GM10248 (cell line): ENCODE results near the gene MYO10.

ENCODE experiments used
- CTCF ChIA-PET: fragments of 300-600 bp; sonication (Branson Sonifier 250); formaldehyde crosslinking; extraction: SDS; loops from one replicate; lab custom pipeline; 2021; ENCODE audit warnings: antibody characterized with exemption; lab: Yijun Ruan, JAX
- POLR2A ChIA-PET: fragments of 350-650 bp; sonication (Branson Sonifier 250); formaldehyde crosslinking; extraction: SDS; loops from one replicate; lab custom pipeline; 2020; ENCODE audit warnings: antibody characterized with exemption; lab: Yijun Ruan, JAX
- DNase-seq: peaks from one replicate; pipeline ENCODE4 v3.0.0; 2012; ENCODE audit errors: extremely low spot score
- CTCF ChIP-seq: IDR thresholded peaks from 2 replicates; pipeline ENCODE4 v1.5.1; 2012; ENCODE audit warnings: mild to moderate bottlenecking, low read depth; ENCODE audit errors: extremely low read depth, missing control alignments, control extremely low read depth

The MYO10 gene

DNA sequence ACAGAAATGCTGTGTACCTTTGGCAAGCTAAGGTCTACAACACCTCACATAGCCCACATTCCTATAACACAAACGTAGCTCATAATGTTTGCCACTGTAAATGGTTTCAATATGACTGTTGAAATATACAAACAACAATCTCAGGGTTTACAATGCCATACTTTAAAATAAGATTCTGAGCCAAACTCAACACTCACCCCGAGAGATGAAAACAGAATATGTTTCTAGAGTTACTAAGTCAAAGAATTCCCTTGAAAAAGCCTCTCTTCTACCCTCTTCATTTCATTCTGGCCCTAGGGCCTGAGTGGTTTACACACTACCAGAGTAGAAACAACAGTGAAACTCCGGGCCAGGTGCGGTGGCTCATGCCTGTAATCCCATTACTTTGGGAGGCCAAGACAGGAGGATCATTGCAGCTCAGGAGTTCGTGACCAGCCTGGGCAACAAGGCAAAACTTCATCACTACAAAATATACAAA is 72.6 kb downstream of the MYO10 start:
- no peak for DNase-seq
- ChIA-PET POLR2A (no interaction called here), CTCF (no interaction called here)
- no peak for TF ChIP-seq CTCF

GRCh38 chr5:16862777-16863176 is 73.3 kb downstream of the MYO10 start:
- DNase-seq, result no peak
- TF ChIP-seq CTCF, result no peak

GRCh38 chr5:16859346-16859745 is 76.7 kb downstream of the MYO10 start:
- CTCF ChIA-PET, result no interaction called here
- no peak for TF ChIP-seq CTCF
- no peak for DNase-seq
- POLR2A ChIA-PET, result no interaction called here

More at GRCh38 chr5:16862777-16863176, 73.3 kb downstream of the MYO10 start:
- ChIA-PET POLR2A (no interaction called here), CTCF (no interaction called here)

DNA sequence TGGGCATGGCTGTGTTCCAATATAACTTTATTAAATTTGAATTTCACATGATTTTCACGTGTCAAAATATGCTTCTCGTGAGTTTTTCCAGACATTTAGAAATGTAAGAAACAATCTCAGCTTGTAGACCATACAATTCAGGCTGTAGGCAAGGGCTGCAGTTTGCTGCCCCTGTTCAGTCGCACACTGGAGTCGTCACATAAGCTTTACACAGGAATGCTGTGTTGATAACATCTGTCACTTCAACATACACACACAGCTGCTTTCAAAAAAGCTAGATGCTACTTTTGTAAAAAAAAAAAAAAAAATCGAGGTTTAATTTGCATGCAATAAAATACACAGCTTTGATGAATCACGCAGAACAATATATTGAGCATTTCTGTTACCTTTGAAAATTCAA is 77.9 kb downstream of the MYO10 start:
- ChIA-PET CTCF (no interaction called here), POLR2A (no interaction called here)
- DNase-seq, result no peak
- TF ChIP-seq CTCF, result no peak

DNA sequence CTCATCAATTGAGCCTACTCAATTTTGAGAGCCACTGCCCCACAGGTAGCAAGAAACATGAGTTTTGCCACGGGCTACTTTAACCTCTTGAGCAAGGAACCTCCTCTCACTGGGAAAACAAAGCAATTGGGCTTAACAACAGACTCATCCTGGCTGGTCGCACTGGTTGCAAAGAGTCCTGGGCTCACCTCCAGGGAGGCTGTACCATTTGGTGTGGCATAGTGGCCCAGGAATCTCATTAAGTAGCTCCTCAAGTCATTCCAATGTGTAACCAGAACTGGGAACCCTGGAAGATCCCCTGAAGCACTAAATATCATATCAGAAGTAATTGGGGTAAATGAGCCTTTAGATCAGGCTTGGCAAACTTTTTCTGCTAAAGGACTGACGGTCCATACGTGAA is 78.5 kb downstream of the MYO10 start:
- DNase-seq, result no peak
- CTCF ChIA-PET, result no interaction called here
- no peak for TF ChIP-seq CTCF
- POLR2A ChIA-PET, result no interaction called here

- CTCF ChIA-PET, result no interaction called here
- POLR2A ChIA-PET, result interaction anchor here (0.5 kb wide), 1 partner anchor 705 kb away, joined by 3 read pairs; no protein-coding TSS in a partner anchor
- DNase-seq, result no peak
- no peak for TF ChIP-seq CTCF
Measured at GRCh38 chr5:16856531-16856930, 79.6 kb downstream of the MYO10 start.

GRCh38 chr5:16855898-16856297 is 80.2 kb downstream of the MYO10 start:
- POLR2A ChIA-PET, result no interaction called here
- TF ChIP-seq CTCF, result no peak
- no peak for DNase-seq
- CTCF ChIA-PET, result no interaction called here
